Measurements from ENCODE around the gene BTBD2.

Gene BTBD2

DNA sequence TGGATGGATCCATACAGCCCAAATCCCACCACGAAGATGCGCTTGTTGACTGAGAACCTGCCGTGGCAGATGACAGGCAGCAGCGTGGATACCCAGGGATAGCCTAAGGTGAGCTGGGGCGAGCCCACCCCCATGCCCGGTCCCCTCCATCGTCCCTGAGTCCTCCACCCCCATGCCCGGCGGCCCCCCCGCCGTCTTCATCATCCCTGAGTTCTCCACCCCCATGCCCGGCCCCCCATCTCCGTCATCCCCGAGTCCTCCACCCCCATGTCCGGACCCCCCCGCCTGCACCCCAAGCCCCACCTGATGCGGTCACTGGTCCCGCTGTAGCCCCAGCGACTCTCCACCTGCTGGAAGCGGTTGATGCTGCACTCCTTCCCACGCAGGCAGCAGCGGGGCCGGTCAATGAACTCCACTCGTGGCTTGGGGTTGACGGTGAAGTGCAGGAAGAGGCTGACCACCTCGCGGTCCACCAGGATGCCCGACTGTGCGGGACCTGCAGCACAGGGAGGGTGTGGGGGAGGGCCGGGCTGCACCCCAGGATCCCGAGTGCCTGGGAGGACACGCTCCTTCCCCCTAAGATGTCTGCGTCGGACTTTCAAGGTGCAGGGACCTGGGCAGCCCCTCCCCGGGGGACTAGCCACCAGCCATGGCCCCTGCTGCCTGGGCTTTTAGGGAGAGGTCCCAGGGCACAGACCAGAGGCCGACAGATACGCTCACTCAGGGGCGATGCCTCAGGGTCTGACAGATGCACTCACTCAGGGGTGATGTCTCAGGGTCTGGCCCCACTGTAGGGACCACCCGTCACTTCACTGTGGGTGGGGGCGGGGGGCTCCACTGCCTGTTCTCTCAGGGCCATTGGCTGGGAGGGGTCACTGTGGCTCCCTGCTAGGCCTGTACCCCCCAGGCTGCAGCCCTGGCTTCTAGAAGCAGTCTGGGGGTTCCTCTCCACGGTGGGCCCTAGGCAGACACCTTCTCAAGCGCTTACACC lies 28.0 kb downstream of the BTBD2 start:
- peaks cover 51% of the 10 kb centered on the region for H3K36me3 ChIP-seq (ENCODE audit: low read depth)
- H3K4me3 ChIP-seq (ENCODE audit: severe bottlenecking): no peak overlapping the region
- ATAC-seq (ENCODE audit: low read depth) (0 out of 3 replicates have a peak, but pooled peaks have one; percentile 11), DNase-seq (ENCODE audit: low spot score) (peak; percentile 53)
- H3K27me3 ChIP-seq (ENCODE audit: insufficient read depth, poor library complexity, severe bottlenecking): no peaks in the 10 kb centered on the region
- H3K9me3 ChIP-seq (ENCODE audit: severe bottlenecking): no peaks in the 10 kb centered on the region
- no peak overlapping the region for H3K27ac ChIP-seq (ENCODE audit: poor library complexity, severe bottlenecking)
- H3K4me1 ChIP-seq (ENCODE audit: insufficient read depth, poor library complexity, severe bottlenecking): no peaks in the 10 kb centered on the region
- TF ChIP-seq, protein P1, sequence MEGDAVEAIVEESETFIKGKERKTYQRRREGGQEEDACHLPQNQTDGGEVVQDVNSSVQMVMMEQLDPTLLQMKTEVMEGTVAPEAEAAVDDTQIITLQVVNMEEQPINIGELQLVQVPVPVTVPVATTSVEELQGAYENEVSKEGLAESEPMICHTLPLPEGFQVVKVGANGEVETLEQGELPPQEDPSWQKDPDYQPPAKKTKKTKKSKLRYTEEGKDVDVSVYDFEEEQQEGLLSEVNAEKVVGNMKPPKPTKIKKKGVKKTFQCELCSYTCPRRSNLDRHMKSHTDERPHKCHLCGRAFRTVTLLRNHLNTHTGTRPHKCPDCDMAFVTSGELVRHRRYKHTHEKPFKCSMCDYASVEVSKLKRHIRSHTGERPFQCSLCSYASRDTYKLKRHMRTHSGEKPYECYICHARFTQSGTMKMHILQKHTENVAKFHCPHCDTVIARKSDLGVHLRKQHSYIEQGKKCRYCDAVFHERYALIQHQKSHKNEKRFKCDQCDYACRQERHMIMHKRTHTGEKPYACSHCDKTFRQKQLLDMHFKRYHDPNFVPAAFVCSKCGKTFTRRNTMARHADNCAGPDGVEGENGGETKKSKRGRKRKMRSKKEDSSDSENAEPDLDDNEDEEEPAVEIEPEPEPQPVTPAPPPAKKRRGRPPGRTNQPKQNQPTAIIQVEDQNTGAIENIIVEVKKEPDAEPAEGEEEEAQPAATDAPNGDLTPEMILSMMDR (IDR thresholded peaks at IDR 0.05; ENCODE audit: poor library complexity, severe bottlenecking): no peak

DNA sequence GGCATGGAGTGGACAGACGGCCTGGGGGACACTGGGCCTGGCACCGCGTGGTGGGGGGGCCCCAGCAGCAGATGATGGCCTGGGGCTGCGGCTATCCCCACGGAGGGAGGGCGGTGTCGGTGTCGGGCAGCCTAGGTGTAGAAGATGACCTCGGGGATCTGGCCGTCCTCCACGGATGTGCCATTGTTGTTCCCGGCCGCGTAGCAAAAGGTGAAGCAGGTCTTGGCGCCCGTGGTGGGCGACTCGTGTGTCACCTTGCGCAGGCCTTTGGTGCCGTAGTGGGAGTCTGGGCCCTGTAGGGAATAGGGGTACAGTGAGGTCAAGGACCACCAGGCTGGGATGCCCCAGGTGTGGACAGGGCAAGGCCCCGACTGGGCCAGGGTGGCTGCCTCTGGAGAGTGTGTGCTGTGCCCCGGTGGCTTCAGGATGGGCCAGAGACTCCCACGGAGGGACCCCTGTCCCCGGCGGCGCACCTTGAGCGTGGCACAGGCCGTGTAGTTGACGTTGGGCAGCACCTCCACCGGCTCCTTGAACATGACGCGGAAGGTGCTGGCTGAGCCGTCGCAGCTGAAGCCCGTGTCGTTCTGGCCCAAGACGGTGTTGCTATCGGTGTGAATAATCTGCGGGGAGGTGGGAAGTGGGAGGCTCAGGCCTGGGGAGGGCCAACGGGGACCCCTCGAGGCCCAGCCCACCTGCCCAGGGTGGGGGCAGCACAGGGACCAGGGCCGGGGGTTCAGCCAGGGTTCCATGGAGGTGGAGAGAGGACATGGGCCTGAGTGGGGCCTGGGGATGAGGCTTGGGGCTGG lies 29.0 kb downstream of the BTBD2 start:
- H3K27ac ChIP-seq (ENCODE audit: poor library complexity, severe bottlenecking): no peak overlapping the region
- TF ChIP-seq, protein P1 (IDR thresholded peaks at IDR 0.05; ENCODE audit: poor library complexity, severe bottlenecking): no peak
- no peaks in the 10 kb centered on the region for H3K27me3 ChIP-seq (ENCODE audit: insufficient read depth, poor library complexity, severe bottlenecking)
- peak; percentile 16; the same call in 1 of the 3 replicates for ATAC-seq (ENCODE audit: low read depth)
- peaks cover 51% of the 10 kb centered on the region for H3K36me3 ChIP-seq (ENCODE audit: low read depth)
- peak; percentile 60 for DNase-seq (ENCODE audit: low spot score)
- no peak overlapping the region for H3K4me3 ChIP-seq (ENCODE audit: severe bottlenecking)
- no peaks in the 10 kb centered on the region for H3K9me3 ChIP-seq (ENCODE audit: severe bottlenecking)
- H3K4me1 ChIP-seq (ENCODE audit: insufficient read depth, poor library complexity, severe bottlenecking): no peaks in the 10 kb centered on the region

DNA sequence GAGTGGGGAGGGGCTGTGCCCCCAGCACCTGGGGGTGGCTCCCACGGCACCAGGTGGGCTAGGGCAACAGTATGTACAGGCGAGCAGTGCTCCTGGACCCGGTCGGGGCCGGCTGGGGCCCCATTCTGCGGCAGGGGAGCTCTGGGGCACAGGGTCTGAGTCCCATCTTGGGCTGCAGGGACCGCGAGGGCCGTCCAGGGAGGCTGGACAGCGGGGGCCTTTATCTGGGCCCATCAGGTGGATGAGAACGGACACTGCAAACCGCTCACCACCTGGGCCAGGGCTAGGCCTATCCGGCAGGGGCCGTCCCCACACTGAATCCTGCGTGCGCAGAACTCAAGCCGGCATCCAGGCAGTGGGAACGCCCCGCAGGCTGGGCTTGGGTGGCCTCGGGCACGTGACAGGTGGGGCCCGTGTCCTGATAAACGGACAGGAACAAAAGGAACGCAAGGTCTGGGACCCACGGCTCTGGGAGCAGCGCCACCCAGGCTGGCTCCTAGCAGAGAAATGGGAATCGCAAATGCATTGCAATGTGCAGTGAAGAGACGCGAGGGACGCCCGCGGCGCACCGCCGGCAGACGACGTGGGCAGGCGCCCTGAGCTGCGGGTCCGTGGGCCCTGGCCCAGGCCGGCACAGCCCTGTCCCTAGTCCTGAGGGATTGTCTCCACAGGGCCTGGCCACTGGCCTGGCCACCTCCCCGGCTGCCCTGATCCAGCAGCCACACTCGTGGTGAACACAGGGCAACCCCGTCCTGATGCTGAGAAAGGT lies 29.7 kb downstream of the BTBD2 start:
- ATAC-seq (ENCODE audit: low read depth) (no peak), DNase-seq (ENCODE audit: low spot score) (peak; percentile 55)
- H3K27ac ChIP-seq (ENCODE audit: poor library complexity, severe bottlenecking): no peak overlapping the region
- H3K36me3 ChIP-seq (ENCODE audit: low read depth): peaks cover 47% of the 10 kb centered on the region
- H3K27me3 ChIP-seq (ENCODE audit: insufficient read depth, poor library complexity, severe bottlenecking): no peaks in the 10 kb centered on the region
- no peaks in the 10 kb centered on the region for H3K9me3 ChIP-seq (ENCODE audit: severe bottlenecking)
- no peaks in the 10 kb centered on the region for H3K4me1 ChIP-seq (ENCODE audit: insufficient read depth, poor library complexity, severe bottlenecking)
- TF ChIP-seq, protein P1 (IDR thresholded peaks at IDR 0.05; ENCODE audit: poor library complexity, severe bottlenecking): no peak
- no peak overlapping the region for H3K4me3 ChIP-seq (ENCODE audit: severe bottlenecking)

DNA sequence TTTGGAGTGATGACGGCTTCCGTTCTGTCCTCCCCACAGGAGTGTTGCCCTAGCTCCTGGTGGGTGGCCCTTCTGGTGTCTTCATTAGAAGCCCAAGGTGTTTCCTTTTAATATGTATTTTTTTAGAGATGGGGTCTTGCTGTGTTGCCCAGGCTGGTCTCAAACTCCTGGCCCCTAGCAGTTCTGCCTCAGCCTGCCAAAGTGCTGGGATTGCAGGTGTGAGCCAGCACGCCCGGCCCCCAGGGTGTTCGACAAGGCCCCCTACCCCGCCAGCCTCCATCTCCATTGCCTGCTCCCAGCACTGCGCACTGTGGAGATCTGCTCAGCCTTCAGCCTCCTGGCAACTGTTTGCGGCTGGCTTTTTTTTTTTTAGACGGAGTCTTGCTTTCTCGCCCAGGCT lies 31.2 kb downstream of the BTBD2 start:
- DNase-seq (ENCODE audit: low spot score): no peak
- H3K27ac ChIP-seq (ENCODE audit: poor library complexity, severe bottlenecking): no peak overlapping the region
- no peaks in the 10 kb centered on the region for H3K4me1 ChIP-seq (ENCODE audit: insufficient read depth, poor library complexity, severe bottlenecking)
- no peak overlapping the region for H3K4me3 ChIP-seq (ENCODE audit: severe bottlenecking)
- H3K36me3 ChIP-seq (ENCODE audit: low read depth): peaks cover 46% of the 10 kb centered on the region
- TF ChIP-seq, protein P1 (IDR thresholded peaks at IDR 0.05; ENCODE audit: poor library complexity, severe bottlenecking): no peak
- H3K9me3 ChIP-seq (ENCODE audit: severe bottlenecking): no peaks in the 10 kb centered on the region
- no peak for ATAC-seq (ENCODE audit: low read depth)
- no peaks in the 10 kb centered on the region for H3K27me3 ChIP-seq (ENCODE audit: insufficient read depth, poor library complexity, severe bottlenecking)

Data from RWPE2 (cell line).